HG03159 (cell line): Measurements from ENCODE around the gene MPST.

Experiments used
- ATAC-seq: cut with Tn5 transposase; IDR thresholded peaks from one replicate; pipeline ENCODE4 v1.9.1; 2021; ENCODE audit warnings: mild to moderate bottlenecking, moderate library complexity; ENCODE audit not compliant: unreplicated experiment

The MPST gene

DNA sequence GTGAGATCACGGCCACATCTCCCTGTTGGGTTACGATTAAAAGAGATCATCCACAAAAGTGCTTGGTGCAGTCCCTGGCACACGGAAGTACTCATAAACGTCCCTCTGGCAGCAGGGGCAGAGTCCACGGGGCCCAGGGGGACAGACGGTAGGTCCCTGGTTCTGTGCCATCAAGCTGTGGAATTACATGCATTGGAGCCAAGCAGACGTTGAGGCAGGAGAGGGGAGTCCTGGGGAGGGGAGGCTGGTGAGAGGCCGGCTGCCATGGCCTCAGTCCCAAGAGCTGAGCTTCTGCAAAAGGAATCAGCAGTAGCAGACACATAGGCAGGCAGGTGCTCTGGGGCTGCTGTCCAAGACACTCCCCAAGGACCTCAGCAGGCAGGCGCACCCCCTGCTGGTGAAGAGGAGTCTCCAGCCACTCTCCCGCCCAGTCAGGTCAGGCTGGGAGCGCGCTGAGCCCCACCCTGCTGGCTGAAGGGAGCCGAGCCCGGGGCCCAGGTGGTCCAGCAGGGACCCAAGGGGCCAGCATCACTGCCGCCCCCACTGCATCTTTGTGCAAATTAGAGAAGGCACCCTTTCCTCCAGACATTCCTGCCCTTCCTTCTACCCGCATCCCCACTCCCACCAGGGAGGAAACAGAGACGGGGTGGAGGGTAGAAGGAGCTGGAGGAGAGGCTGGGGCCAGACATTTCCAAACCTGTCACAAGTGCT lies 24.4 kb downstream of the MPST start:
- no peak for ATAC-seq

DNA sequence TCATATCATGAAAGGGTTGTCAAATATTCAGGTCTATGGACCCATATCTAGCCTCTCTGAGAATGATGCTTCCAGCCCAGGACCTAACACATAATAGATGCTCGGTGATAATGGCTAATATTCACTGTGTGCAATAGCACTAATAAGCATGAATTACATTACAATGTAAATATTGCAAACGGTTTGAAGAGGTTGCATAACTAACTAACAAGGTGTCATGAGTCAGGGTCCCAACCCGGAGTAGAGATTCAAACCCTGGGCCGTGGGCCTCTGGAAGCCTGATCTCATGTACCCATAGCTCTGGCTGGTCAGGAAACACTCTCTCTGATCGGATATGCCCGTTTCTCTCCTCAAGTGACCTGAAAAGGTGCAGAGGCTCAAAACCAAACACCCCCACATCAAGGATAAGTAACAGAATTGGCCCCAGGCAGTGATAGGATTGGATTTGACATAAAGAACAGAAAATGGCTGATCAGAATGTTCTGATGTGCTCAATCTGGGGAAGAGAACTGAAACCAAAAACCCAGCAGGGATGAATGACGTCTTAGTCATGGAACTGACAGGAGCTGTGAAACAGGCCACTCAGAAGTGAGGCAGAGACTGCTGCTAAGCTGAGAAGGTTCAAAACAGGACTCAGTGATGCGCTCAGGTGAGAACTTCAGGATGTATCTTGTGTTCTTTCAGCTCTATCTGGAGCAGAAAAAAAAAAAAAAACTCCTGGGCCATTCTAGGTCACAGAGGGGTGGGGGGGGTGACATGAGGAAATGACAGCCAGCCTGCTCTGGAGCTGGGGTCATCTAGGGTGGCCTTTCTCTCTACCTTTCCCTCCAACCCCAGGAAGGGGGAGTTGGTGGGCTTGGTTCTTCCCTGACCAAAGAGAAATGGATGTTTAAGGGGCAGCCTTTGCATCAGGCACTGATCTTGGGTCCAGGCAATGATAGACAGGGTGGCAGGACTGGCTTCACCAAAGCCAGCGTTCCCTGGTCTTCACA lies 25.4 kb downstream of the MPST start:
- no peak for ATAC-seq

DNA sequence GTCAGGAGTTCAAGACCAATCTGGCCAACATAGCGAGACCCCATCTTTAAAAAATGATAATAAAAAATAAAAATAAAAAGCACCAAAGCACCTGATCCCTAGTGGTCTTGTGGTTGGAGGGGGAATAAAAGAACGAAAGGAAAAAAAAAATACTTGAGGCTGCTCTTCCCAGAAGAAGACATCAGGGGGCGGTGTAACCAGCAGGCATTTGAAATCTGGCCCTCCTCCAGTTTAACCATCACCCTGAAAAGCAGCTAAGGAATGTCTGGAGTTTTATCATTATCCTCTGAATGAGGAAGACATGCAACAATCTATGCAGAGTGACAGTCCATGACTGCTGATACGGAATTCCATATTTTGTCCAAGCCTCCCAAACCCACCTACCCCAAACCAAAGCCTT lies 26.4 kb downstream of the MPST start:
- ATAC-seq: no peak

DNA sequence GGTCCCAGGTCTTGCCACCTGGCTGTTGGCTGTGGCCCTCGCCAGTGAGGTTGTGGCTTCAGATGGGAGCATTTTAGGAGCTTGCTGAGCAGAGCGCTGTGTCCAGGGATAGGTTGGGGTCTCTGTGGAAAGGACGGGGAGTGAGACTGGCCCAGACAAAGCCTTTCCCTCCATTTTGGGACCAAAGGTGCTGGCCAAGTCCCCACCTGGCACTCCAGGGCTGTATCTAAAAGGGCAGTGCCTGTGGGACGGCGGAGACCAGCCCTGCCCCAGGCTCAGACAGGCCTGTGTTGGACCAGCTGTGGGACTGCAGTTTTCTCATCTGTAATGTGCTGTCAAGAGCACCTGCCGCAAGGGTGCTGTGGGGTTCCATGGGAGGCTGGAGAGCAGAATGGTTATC lies 27.0 kb downstream of the MPST start:
- ATAC-seq: no peak

DNA sequence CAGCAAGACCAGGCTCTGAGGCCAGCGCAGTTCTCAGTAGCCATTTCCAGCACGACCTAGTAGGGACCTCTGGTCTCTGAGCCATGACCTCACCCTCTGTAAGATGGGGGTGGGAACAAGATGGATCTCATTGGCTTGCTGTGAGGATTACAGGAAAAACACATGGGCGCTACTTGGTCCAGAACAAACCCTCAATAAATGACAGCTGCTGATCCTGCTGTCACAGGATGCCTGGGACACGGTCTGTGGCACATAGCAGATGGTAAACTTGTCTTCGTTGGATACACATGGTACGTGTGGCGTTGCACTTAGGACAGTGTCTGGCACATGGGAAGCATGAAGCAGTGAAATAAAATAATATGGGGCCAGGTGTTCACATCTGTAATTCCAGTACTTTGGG lies 27.5 kb downstream of the MPST start:
- ATAC-seq: no peak

DNA sequence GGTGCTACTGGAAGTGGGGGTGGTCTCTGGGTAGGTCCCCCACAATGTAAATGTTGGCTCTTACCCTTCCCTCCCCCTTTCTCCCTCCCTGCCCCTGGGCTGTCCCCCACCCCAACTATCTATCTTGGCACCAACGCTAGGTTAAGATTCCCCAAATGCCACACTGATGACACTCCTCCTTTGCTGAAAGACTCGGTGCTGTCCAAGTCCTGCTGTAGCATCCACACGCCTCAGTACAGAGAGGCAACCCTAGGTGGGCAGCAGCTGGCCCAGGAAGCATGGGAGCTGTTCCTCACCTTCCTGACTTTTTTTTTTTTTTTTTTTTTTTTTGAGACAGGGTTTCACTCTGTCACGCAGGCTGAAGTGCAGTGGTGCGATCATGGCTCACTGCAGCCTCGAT lies 28.6 kb downstream of the MPST start:
- no peak for ATAC-seq

DNA sequence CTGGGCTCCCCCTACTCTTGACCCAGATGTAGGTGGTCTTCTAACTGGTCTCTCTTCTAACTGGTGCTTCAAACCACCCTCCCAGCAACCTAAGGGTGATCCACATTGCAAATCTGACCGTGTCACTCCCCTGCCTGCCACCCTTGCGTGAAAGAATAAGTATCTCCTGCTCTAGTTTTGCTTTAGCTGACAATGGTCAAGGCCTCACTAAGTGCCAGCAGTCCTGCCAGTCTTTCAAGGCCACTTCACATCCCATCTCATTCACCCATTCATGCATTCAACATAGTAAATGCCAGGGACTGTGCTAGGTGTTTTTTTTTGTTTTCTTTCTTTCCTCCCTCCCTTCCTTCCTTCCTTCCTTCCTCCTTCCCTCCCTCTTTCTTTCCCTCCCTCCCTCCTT lies 29.7 kb downstream of the MPST start:
- ATAC-seq: no peak

DNA sequence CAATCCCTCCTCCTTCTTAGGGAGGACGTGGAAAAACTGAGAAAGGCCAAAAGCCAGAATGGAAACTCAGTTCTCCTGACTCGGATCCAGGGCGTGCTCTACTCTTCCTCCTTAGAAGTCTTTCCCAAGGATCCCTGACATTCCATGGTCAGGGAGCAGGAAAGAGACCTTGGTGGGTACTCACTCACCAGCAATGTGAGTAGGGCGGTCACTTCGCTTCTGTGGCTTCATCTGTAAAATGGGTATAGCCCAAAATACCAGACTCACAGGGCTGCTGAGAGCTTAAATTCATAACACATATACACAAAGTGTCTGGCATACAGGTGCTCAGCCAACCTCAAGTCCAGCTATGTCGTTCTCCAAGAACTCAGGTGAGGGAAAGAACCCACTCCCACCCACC lies 31.4 kb downstream of the MPST start:
- no peak for ATAC-seq

DNA sequence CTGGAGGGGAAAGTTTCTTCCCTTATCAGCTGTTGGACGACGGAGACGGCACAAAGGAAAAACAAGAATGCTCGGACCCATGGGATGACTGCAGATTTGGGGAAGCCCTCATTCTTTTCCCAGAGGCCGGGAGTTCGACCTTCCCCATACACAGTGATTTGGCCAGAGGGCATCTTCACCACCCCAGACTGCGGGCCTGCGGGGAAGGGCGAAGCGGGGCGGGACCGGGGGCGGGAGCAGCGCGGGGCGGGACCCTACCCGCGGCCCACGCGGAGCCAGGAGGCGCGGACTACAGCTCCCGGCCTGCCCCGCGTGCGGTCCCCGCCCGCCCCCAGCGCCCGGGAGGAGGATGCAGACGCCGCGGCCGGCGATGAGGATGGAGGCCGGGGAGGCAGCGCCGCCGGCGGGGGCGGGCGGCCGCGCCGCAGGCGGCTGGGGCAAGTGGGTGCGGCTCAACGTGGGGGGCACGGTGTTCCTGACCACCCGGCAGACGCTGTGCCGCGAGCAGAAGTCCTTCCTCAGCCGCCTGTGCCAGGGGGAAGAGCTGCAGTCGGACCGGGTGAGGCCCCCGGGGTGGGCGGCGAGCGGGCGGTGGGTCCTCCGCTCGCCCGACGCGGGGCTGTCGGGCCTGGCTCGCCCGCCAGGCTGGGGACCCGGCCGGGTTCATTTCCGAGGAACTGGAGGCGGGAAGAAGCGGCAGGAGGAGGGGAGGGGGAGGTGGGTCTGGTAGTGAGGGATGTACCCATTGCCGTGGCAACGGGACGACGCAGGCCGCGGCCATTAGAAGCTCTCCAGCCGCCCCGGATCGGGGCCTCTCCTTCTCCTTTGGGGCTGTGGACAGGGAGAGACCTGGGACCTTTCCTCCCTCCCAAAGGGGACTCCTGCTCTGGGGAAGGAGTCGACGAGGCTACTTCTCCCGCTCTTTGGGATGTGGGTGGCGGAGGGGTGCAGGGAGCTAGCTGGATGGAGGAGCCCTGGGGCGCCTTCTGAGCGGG lies 32.1 kb downstream of the MPST start, which contains the start of gene KCTD17:
Gene KCTD17 (plus strand): TSS at position 352 of the 995 bp plus-strand sequence. CDS start 19 bp downstream, at position 371.
- ATAC-seq: peak; percentile 57

DNA sequence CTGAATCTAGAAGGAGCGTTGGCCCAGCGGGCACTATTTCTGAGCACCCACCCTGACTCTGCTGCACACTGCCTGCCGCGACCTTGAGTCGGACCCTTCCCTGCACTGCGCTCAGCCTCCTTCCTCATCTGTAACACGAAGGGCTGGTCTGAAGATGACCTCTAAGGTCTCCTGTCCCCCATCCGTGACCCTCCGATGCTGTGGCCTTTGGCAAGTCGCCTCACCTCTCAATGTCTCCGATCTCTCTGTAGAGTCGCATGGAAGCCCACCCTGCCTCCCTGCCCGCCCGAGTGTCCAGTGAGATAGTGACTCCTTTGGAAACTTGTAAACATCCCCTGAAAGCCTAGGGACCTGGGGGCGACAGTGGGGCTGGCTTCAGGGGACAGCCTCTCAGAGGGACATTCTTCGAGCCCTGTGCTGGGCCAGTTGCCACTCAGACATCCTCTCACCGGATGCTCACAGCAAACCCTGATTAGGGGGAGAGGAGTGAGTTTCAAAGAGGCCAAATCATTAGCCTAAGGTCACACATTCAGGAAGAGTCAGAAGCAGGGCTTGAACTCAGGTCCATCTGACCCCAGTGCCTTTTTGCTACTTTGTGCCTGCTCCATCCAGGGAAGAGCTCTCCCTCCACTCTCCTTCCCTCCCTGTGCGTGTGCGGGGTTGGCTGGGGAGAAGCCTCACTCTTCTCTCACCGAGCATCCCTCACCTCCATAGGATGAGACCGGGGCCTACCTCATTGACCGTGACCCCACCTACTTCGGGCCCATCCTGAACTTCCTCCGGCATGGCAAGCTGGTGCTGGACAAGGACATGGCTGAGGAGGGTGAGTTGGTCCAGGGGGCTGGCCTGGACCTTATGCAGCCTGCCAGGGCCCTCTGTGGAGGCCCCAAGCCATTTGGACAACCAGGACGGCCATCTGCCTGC lies 33.1 kb downstream of the MPST start:
- no peak for ATAC-seq

DNA sequence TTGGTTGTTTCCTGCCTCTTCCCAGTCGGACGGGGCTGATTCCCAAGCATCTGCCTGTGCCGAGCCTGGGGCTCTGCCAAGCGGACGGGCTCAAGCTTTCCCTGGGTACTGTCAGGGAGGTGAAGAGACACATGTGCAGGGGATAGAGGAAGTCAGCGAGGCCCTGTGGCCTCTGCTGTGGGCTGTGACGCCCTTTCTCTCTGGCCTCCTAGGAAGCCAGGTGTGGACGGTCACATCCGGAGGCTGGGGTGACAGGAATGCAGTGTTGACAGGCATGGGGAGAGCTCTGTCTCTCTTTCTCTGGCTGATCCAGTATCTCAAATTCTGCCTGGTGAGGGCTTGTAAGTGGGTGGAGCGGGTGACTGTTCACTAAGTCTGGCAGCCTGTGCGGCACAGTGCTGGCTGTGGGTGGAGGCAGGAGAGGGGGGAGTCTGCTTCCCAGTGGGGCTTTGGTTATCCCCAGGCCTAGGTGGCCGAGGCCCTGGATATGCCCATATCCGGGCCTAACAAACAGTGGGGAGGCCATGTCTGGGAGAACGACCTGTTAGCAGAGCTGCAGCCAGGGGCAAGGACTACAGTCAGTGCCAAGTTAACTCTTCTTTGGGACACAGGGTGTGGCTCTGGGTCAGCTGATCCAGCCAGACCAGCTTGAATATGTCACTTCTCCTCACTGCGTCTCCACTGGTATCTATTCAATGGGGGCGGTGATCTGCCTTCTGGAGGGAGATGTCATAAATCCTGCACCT lies 33.9 kb downstream of the MPST start:
- no peak for ATAC-seq

DNA sequence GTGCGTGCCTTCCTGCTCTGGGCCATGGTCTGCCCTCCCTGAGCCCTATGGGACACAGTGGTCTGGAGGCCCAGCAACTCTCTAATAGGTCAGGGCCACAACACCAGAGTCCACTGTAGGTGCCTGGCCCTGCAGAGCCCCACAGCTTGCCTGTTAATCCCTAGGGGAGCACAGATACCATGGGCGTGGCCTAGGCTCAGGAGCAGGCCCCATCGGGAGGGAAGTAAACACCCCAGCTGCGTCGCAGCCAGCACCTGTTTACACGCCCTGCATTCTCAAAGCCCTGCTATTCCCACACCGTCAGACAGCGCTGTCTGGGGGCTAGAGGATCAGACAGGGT lies 34.5 kb downstream of the MPST start:
- no peak for ATAC-seq

DNA sequence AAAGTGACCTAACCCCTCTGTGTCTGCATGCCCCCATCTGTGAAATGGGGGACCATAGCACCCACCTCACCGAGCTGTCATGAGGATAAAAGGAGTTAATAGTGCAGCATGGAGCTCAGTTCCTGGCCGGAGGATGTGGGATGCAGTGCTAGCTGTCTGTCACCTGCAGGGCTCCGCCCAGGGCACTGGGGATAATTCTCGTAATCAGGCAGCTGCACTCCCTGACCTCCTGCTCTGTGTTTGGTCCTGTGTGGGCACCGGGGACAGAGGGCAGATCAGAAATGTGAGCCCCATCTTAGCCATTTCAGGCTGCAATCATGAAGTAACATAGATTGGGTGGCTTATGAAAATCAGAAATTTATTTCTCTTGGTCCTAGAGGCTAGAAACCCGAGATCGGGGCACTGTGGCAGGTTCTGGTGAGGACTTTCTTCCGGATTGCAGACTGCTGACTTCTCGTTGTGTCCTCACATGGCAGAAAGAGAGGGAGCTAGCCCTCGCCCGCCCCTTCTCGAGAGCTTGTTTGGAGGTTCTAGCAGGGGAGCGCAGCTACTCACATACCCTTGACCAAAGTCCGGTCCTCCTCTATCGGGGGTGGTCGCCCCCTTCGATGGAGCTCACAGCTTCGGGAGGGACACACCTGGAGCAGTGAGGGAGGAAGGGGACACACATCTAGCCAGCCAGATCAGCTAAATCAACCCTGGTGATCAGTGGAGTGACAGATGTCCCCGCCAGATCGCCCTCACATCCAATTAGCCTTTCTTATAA lies 35.2 kb downstream of the MPST start:
- ATAC-seq: no peak

DNA sequence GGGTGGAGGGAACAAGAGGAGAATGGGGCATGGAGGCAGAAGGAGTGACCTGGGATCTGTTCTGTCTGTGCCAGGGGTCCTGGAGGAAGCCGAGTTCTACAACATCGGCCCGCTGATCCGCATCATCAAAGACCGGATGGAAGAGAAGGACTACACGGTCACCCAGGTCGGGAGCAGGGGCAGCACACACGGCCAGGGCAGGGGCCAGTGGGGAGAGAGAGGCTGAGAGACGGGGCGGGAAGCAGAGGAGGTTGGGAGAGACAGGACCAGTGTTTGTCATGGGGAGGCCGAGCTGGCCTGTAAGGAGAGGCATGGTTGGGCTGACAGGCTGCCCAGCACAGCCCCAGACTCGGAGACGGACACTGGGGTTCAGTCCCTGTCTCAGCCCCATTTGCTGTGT lies 36.7 kb downstream of the MPST start:
- no peak for ATAC-seq

DNA sequence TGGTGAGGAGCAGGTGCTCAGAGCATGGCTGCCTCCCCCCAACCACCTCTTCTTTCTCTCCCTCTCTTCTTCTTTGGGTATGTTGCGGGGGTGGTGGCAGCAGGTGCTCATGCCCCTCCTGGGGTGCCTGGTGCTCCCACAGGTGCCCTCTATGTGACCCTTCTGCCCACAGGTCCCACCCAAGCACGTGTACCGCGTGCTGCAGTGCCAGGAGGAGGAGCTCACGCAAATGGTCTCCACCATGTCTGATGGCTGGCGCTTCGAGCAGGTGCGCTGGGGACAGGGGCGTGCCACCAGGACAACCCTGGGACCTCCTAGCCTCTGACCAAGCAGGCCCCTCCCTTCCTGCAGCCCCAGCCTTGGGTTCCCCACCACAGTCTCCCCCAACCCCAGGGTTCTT lies 37.7 kb downstream of the MPST start:
- no peak for ATAC-seq

DNA sequence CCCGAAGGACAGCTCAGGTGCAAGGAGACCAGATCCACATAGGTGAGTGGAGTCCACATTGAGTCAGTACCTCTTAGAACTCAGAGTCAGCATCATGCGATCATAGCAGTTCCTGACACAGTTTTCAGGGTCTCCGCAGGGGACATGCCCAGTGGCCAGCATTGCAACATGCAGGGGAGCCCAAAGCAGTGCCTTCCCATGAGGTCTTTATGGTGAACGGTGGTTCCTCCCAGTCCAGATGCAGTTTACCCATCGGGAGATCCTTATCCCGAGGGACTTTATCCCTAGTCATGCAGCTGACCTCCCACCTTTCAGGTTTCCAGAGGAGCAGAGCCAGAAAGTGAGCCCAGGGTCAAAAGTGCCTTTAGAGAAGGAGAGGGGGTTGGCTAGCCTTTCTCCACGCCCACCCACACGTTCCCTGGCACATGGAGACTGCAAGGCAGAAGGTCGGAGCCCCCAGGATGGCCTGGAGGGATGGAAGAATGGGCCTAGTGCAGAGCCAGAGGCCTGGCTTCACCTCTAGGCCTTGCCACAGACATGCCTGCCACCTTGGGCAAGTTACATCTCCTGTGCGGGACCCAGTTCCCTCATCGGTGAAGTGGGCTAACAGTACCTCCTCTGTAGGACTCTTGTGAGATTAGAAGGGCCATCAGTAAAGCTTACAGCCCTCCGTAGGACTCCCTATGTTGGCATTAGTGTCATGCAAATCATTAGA lies 38.4 kb downstream of the MPST start:
- no peak for ATAC-seq

DNA sequence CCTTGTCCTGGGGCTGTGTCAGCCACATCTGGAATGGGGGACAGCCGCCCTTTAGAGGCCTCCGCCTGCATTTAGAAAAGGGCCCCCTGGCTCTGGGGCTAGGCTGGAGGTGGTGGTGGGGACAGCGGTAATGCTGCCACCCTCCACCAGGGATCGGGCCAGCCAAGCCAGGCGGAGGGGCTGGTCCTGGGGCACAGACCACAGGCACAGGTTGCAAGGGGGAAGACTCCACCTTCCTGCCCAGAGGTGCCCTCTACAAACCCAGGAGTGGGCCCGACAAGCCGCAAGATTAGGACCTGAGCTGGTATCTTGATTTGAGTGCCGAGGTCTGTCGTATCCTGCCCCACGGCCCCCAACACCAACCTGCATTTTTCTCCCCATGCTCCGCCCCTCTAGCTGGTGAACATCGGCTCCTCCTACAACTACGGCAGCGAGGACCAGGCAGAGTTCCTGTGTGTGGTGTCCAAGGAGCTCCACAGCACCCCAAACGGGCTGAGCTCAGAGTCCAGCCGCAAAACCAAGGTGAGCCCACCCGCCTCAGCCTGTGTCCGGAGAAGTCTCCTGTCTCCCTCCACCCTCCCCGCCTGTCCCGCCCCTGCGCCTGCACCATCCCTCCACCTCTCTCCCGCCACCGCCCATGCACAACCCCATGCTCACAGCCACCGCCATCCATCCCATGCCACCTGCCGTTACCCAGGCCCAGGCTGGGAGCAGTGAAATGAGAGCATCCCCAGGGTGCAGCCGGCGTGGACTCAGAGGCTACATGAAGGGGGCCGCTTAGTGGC lies 39.6 kb downstream of the MPST start:
- ATAC-seq: no peak
